ENCODE results near the gene PARD3B. TPM values are rescaled to one million over a fixed set of nuclear protein-coding genes. Genes with fewer than 3 reads are reported as not detected.

PARD3B gene
- total and polyA plus RNA-seq, 10 of the 15 experiments (the other 5 are each of a cell fraction or from before 2014, with no cell fraction given): 0.01 to 0.54 (median 0.07) TPM; not detected in 7

- FAIRE-seq (no peak), ATAC-seq (no peak), DNase-seq (ENCODE audit: low read depth, low spot score) (no peak)
- Histone ChIP-seq H3K4me3 (no peak overlapping the region), H3K4me2 (ENCODE audit: control insufficient read depth, insufficient read depth) (no peak overlapping the region), H3K79me2 (ENCODE audit: control insufficient read depth, insufficient read depth, low read length) (no peaks in the 10 kb centered on the region), H3K4me1 (ENCODE audit: control insufficient read depth, insufficient read depth, low read length) (no peaks in the 10 kb centered on the region), H3K9ac (ENCODE audit: control insufficient read depth, insufficient read depth, low read length) (no peak overlapping the region), H2AFZ (ENCODE audit: control insufficient read depth, low read depth, low read length) (no peak overlapping the region), H4K20me1 (ENCODE audit: control insufficient read depth, insufficient read depth) (no peaks in the 10 kb centered on the region), H3K9me3 (replicated peaks; ENCODE audit: control insufficient read depth, insufficient read depth, low read length) (no peaks in the 10 kb centered on the region), H3K27ac (ENCODE audit: control insufficient read depth, insufficient read depth) (no peak overlapping the region), H3K36me3 (ENCODE audit: control insufficient read depth in 2 of 2, insufficient read depth in 2 of 2, low read length in 1 of 2) (no peaks in the 10 kb centered on the region), H3K27me3 (replicated peaks in 1 of 2; ENCODE audit: control insufficient read depth in 2 of 2, insufficient read depth in 2 of 2, low read length in 1 of 2) (no peaks in the 10 kb centered on the region)
- ChIA-PET CTCF (no interaction called here), POLR2A (no interaction called here), SMC1A (ENCODE audit: uncharacterized antibody, unreplicated experiment) (no interaction called here), RAD21 (ENCODE audit: unreplicated experiment) (no interaction called here)
- BruUV-seq (replicated peaks): no TSS peak
- intact Hi-C loops (cut with micrococcal nuclease; ENCODE audit: unreplicated experiment) (no loop called here), in situ Hi-C loops (cut with MboI) (no loop called here)
- WGBS (ENCODE audit: insufficient coverage, insufficient replicate concordance, low lambda C conversion rate, missing lambda C conversion rate): 56% methylated on average over 5 of the region's 5 CpGs
- TF ChIP-seq MLLT1 (IDR thresholded peaks at IDR 0.05) (no peak), NR2C1 (IDR thresholded peaks at IDR 0.05) (no peak), IRF5 (IDR thresholded peaks at IDR 0.05; ENCODE audit: borderline replicate concordance) (no peak), CHD4 (IDR thresholded peaks at IDR 0.05) (no peak), ATF3 (IDR thresholded peaks at IDR 0.05; ENCODE audit: borderline replicate concordance, extremely low read depth, low read depth, low read length) (no peak), RFX5 (IDR thresholded peaks at IDR 0.05; ENCODE audit: low read depth, low read length) (no peak), ESRRA (IDR thresholded peaks at IDR 0.05; ENCODE audit: low read length) (no peak), RELB (IDR thresholded peaks at IDR 0.05; ENCODE audit: low read depth) (no peak), EGR1 (IDR thresholded peaks at IDR 0.05; ENCODE audit: borderline replicate concordance in 1 of 2, low read depth in 2 of 2, low read length in 2 of 2) (no peak), POU2F2 (IDR thresholded peaks at IDR 0.05; ENCODE audit: borderline replicate concordance, low read depth, low read length) (no peak), ETV6 (conservative IDR thresholded peaks at IDR 0.05 in 1 of 2, IDR thresholded peaks at IDR 0.05 in 1 of 2; ENCODE audit: borderline replicate concordance in 1 of 2, low read depth in 1 of 2) (no peak), KDM1A (IDR thresholded peaks at IDR 0.05; ENCODE audit: borderline replicate concordance) (no peak), GATAD2B (conservative IDR thresholded peaks at IDR 0.05; ENCODE audit: low read depth) (no peak), PRDM15 (CRISPR knock-in tag; IDR thresholded peaks at IDR 0.05) (no peak), ZNF217 (IDR thresholded peaks at IDR 0.05) (no peak)
Measured at GRCh38 chr2:204713211-204713610, 167.9 kb downstream of the PARD3B start.
